Myocyte (in vitro differentiated cells): ENCODE measurements around the gene NDUFS2. TPM values are rescaled to one million over a fixed set of nuclear protein-coding genes. Genes with fewer than 3 reads are reported as not detected.
A peak's percentile ranks its signal among the peaks of the same experiment; 100 is the strongest.

Experiments used
- DNase-seq: peaks from one replicate; pipeline ENCODE4 v3.0.0-alpha.2; 2012; ENCODE audit warnings: low read depth
- total RNA-seq: library from RNA; depleted of rRNA; stranded (reverse); fragments of >200 nt; gene quantifications from 2 replicates; pipeline ENCODE4 v1.2.3, GENCODE V29; 2014

Gene NDUFS2
- total RNA-seq, 1 donor from 2014 or later, result 162 TPM

- no peak for DNase-seq
These were observed 29.8 kb upstream of the NDUFS2 start for GRCh38 chr1:161172349-161172748.

GRCh38 chr1:161172776-161173376 lies 29.3 kb upstream of the NDUFS2 start:
- peak; percentile 74 for DNase-seq

DNA sequence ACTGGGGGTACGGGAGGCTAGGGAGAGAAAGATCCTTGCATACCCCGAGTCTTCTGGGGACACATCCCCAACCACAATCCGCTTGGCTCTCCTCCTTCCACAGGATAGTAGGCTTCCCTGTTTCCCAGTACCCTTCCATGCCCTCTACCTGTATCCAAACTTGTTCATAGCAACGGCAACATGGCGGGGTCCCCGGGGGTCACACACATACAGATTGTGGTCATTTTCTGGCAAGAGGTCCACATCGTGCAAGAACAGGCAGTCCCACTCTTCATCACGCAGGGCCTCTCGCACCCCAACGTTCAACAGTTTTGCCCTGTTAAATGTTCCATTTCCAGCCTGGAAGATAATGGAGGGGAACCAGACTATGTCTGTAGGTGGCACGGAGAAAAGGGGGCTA lies 28.5 kb upstream of the NDUFS2 start:
- no peak for DNase-seq

GRCh38 chr1:161174911-161175310 lies 27.3 kb upstream of the NDUFS2 start:
- no peak for DNase-seq

DNA sequence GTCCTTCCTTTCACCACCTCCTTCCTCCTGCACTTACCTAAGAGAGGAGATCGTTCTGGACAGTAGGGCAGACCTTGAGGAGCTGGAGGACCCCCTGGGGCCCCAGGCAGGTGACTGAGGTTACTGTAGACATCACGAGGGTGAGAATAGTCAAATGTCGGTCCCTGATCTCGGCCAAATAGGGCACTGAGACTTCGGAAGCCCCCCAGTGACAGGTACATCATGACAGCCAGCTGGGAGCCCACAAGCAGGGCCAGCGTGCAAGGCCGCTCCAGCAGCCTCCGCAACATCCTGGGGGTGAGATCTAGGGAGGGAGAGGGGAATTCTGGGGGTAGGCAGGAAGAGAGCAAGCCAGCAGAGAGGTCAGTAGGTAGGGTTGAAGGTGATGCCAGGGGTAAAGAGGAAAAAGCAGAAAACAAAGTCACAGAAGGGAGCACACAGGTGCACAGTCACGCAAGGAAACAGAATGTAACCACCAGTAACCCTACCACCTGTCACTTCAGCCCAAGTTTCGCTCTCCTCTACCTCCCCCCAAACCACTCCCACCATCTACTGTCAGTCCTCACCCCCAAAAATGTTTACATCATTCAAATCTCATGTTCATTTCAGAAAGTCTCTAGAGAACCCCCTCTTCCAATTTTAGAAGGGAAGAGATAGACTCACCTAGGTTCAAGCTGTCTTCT lies 26.3 kb upstream of the NDUFS2 start:
- no peak for DNase-seq

DNA sequence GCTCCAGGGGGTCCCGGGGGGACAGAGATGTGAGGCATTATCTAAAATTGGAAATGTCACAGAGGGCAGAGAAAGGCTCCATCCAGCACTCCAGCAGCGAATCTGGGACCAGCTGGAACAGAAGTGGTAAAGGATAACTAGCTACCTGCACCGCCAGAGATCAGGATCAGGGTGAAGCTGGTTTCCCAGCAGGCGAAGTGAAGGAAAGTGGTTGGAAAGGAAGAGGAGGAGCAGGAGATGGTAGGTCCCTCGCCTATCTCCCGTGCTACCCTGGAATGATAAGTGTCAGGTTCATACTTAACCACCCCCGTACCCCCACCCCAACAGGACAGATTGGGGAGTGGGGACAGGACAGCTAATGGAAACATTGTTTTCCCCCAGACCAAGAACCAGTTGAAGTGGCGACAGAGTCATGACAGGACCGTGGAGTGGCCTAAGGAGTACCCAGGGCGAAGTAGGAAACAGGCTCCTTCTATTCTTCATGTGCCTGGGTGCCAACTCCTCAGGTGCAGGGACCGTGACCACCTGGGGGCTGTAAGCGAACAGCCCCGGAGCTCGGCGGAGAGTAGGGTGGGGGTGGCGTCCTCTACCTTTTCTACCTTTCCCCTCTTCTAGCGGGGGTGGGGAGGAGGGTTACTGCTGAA lies 25.6 kb upstream of the NDUFS2 start:
- DNase-seq, result no peak

DNA sequence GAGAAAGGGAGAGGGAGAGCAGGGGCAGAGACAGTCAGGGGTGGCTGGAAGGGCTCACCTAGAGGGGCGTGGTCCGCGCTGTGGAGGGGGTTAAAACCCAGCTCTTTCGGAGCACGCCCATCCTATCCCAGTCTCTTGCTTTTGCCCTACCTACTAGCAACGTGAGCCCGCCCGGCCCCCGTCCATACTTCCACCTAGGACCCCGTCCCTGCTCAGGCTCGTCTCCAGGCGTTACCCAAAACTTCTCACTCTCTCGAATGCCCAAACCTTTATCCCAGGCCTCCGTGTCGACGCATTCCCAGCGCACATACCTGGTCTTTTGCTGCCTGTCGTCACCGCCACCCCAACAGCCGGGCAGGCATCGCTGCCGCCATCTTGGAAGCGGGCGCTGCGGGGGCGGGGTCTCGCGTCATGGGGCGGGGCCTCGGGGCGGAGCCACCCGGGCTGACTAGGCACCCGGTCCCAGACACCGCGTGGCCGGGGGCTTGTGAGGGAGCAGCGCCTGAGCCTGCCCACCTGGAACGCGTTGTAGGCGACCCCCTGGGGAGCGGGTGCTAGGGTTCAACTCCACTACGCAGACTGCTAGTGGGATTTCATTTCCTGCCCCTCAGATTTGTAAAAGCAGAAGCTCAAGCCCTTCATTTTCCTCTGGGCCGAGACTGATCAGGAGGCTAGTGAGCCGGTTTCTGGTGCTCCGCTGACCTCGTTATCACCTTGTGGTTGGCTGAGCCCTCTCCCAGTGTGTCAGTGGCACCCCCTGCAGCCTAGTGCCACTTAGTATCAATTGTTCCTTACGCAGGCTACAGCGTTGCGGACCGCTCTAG lies 24.8 kb upstream of the NDUFS2 start, which contains the start of gene B4GALT3:
Gene B4GALT3, minus strand, starts transcription at position 396 of the 824 bp plus-strand sequence. CDS start 1,447 bp downstream, outside the sequence.
- DNase-seq, result peak; percentile 80

- no peak for DNase-seq
These were observed 24.3 kb upstream of the NDUFS2 start for GRCh38 chr1:161177936-161178244.

GRCh38 chr1:161179698-161180097 lies 22.5 kb upstream of the NDUFS2 start:
- no peak for DNase-seq

- DNase-seq, result peak; percentile 65
These were observed 21.5 kb upstream of the NDUFS2 start for GRCh38 chr1:161180639-161181038.

DNA sequence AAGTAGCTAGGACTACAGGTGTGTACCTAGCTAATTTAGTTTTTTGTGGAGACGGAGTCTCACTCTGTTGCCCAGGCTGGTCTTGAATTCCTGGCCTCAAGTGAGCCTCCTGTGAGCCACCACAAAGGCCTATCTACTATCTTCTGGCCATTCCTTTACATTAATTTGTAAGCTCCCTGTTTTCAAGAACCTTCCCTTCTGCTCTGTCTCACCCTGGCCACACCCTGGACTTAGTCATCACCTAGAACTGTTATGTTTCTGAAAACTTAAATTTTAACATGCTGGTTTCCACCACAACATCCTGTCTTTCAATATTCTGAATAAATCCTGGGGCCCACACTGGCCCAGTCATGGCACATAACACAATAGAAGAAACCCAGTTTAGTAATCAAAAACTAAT lies 20.0 kb upstream of the NDUFS2 start:
- DNase-seq, result no peak

DNA sequence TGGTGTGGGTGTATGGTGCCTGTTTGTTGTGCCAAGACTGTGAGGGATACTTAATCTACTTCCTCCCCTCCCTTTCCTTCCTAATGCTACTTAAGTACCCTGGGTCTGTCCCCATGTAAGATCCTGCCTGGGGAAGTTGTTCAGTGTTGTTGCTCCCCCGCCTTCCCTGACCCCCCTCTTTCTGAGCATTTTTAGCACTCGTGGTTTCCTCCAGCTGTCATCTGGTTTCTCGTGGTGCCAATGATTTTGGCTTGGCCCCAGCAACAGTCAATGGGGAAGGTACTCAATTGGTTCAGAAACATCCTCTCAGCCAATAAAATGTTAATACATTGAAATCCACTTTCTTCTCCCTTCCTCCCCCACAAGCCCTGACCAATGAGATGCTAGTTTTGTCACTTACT lies 16.9 kb upstream of the NDUFS2 start:
- peak; percentile 99 for DNase-seq

- no peak for DNase-seq
These were observed 16.3 kb upstream of the NDUFS2 start for GRCh38 chr1:161185732-161186311.

DNA sequence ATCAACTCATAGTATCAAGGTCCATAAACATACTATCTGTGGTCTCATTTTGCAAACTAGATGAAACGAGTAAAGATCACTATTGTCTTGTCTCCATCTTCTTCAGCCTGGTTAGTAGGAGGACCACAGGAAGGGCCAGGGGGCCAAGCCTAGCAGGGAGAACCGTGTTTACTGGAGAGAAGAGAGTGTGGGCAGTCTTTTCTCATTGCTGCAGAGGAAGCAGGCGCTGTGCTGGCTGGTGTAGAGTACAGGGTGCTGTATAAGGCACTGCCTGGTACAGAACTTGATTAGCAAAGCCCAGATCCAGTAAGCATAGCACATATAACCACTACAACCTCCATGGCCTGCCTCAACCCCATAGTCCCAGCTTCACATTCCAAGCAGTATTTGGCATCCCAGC lies 14.9 kb upstream of the NDUFS2 start:
- DNase-seq, result no peak

DNA sequence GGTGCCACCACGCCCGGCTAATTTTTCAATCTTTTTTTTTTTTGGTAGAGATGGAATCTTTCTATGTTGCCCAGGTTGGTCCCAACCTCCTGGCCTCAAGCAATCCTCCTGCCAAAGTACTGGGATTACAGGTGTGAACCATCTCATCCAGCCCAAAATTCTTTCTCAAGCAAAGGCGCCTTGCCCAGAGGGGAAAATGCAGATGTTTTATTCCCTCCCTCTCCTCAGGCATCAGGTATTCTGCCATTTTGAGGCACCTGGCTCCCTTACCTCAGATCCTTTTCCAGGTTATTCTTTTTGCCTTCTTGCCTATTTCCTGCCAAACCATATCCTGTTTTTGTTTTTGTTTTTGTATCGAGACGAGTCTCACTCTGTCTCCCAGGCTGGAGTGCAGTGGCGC lies 13.8 kb upstream of the NDUFS2 start:
- no peak for DNase-seq

- no peak for DNase-seq
These were observed 13.1 kb upstream of the NDUFS2 start for GRCh38 chr1:161189036-161189435.

DNA sequence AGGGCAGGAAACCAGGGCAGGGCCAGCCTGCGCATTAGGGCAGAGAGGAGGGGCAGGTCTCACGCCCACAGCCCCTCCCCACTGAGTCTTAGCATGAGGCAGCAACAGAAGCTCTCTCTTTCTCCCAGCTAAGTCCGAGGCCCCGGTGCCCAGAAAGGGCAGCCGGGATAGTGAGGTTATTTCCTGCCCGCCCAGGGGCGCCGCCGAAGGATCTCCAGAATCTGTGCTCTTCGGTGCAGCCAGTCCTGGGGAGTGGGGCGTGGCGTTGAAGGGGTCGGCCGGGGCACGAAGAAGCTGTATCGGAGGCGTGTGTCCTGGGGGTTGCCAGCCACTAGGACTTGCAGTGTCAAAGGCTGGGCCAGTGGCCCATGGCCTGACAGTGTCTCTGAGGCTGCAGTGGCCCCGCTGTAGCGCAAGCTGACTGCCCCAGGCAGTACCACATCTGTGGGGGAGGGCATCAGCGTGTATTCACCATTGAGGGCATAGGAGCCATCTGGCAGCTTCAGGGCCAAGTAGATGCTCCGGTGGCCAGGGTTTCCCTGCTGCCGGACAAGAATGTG lies 11.1 kb upstream of the NDUFS2 start:
- DNase-seq, result no peak

DNA sequence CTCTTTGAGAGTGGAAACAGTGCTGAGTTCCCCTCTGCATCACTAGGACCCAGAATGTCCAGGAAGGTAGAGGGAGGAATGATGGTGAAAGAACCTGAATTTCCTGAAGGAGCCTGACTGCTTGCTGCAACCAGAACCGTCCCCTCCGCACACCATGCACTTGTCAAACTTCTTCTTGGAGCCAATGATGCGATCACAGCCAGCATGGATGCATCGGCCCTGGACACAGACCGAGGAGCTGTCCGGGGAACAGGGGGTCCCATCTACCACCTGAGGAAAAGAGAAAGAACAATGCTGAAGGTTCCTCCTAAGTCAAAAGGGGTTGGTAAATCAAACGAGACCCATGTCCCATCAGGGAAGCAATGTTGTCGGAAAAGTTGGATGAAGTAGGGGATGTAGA lies 10.2 kb upstream of the NDUFS2 start:
- DNase-seq, result no peak

GRCh38 chr1:161192476-161193465 lies 9.4 kb upstream of the NDUFS2 start:
- peak; percentile 85 for DNase-seq
